NB4 (cell line): Measurements from ENCODE around the gene RPL32.

Experiments
- CTCF ChIP-seq: IDR thresholded peaks from one replicate; pipeline ENCODE4 v1.5.1; 2012; ENCODE audit warnings: low read depth, low read length
- MAX ChIP-seq: IDR thresholded peaks from 2 replicates; pipeline ENCODE4 v1.6.1; 2011; ENCODE audit warnings: low read depth, low read length
- POLR2A ChIP-seq: IDR thresholded peaks from 2 replicates; pipeline ENCODE4 v1.6.1; 2011; ENCODE audit warnings: mild to moderate bottlenecking; ENCODE audit not compliant: insufficient read length; ENCODE audit errors: extremely low read depth

GRCh38 chr3:12868039-12869034 lies 27.0 kb upstream of the RPL32 start:
- TF ChIP-seq POLR2A = no peak
- TF ChIP-seq CTCF = peak; percentile 94
- no peak for TF ChIP-seq MAX
